Measurements from ENCODE around the gene CLEC3B. TPM values are rescaled to one million over a fixed set of nuclear protein-coding genes. Genes with fewer than 3 reads are reported as not detected.
A peak's percentile ranks its signal among the peaks of the same experiment; 100 is the strongest.

The CLEC3B gene
- total RNA-seq, 1 donor from 2014 or later: 41.7 TPM

DNA sequence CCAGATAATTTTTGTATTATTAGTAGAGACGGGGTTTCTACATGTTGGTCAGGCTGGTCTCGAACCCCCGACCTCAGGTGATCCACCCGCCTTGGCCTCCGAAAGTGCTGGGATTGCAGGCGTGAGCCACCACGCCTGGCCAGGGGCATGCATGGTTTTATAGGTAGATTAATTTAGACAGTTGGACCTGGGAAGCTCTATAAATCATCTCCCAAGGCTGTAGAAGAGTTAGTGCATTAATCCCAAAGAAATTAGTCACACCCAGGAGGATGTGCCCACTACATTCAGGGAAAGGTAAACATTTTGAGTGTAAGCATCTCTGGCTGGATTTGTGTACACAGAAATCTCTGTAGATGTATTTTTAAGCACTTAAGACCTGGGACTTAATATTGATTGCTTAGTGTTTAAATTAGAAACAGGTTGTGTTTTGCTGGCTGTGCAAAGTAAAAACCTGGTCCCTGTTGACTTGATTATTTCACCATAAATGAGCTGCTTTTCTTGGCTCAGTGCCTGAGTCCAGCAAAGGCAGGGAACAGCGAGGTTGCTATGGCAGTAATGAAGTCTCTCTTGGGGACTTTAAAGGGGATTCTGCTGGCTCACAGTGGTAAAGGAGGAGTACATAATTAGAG is 30.8 kb upstream of the CLEC3B start:
- peaks cover 40% of the 10 kb centered on the region for H3K4me1 ChIP-seq
- no peaks in the 10 kb centered on the region for H3K9me3 ChIP-seq
- H3K4me3 ChIP-seq: no peak overlapping the region
- no peak for DNase-seq (ENCODE audit: extremely low spot score in 2 of 2)
- intact Hi-C loops (cut with DNase I): no loop called here
- peak overlapping the region; percentile 68 for H3K27ac ChIP-seq
- H3K36me3 ChIP-seq: peaks cover 0 to 27% of the 10 kb centered on the region in 2 donors
- TF ChIP-seq POLR2AphosphoS5 (IDR thresholded peaks at IDR 0.05; ENCODE audit: insufficient read depth in 1 of 2, low read depth in 1 of 2): peak in 1 of 2 donors; percentile 43
- TF ChIP-seq, protein P1, sequence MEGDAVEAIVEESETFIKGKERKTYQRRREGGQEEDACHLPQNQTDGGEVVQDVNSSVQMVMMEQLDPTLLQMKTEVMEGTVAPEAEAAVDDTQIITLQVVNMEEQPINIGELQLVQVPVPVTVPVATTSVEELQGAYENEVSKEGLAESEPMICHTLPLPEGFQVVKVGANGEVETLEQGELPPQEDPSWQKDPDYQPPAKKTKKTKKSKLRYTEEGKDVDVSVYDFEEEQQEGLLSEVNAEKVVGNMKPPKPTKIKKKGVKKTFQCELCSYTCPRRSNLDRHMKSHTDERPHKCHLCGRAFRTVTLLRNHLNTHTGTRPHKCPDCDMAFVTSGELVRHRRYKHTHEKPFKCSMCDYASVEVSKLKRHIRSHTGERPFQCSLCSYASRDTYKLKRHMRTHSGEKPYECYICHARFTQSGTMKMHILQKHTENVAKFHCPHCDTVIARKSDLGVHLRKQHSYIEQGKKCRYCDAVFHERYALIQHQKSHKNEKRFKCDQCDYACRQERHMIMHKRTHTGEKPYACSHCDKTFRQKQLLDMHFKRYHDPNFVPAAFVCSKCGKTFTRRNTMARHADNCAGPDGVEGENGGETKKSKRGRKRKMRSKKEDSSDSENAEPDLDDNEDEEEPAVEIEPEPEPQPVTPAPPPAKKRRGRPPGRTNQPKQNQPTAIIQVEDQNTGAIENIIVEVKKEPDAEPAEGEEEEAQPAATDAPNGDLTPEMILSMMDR (IDR thresholded peaks at IDR 0.05): no peak
- TF ChIP-seq POLR2A (IDR thresholded peaks at IDR 0.05): no peak
- H3K27me3 ChIP-seq: no peaks in the 10 kb centered on the region

DNA sequence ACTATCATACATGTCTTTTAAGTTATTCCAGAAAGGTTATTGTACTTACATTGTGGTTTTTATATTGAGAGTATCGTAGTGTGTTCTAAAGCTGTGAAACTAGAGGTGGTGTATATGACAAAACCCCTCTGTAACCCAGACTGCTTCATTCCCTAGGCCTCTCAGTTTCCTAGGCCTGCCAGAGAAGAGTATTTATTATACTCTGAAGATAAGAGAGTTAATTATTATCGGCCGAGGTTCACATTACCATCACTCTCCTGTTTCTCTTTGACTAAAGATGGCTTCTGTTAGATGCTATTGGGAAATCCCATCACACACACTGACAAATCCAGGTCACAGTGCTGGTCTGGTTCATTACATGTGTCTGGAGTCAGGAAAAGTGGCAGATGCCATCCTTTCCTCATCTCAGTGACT is 29.5 kb upstream of the CLEC3B start:
- peaks cover 0 to 40% of the 10 kb centered on the region in 2 donors for H3K36me3 ChIP-seq
- H3K27ac ChIP-seq: peak overlapping the region; percentile 68
- TF ChIP-seq, protein P1 (IDR thresholded peaks at IDR 0.05): no peak
- TF ChIP-seq POLR2A (IDR thresholded peaks at IDR 0.05) (no peak), POLR2AphosphoS5 (IDR thresholded peaks at IDR 0.05; ENCODE audit: insufficient read depth in 1 of 2, low read depth in 1 of 2) (no peak)
- no peaks in the 10 kb centered on the region for H3K27me3 ChIP-seq
- DNase-seq (ENCODE audit: extremely low spot score in 2 of 2): no peak
- intact Hi-C loops (cut with DNase I): no loop called here
- H3K4me1 ChIP-seq: peaks cover 40% of the 10 kb centered on the region
- H3K9me3 ChIP-seq: no peaks in the 10 kb centered on the region
- H3K4me3 ChIP-seq: no peak overlapping the region

DNA sequence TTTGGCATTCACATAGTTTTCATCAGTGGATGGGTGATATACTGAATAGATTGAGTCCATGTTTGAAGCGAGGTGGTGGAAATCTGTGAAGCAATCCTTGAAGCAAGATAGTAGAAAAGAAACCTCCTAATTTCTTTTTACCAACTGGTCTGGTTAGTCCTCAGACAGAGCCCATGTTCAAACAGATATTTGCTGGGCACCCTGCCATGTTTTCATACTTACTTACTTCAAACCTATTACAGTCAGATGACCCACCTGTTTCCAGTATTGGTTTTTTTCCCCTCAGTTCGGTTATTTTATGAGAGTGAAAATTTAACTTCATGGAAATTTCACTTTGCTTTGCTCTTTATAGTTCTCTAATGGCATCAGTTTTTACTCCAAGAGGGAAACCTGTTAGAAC is 26.3 kb upstream of the CLEC3B start:
- TF ChIP-seq POLR2AphosphoS5 (IDR thresholded peaks at IDR 0.05; ENCODE audit: insufficient read depth in 1 of 2, low read depth in 1 of 2) (no peak), POLR2A (IDR thresholded peaks at IDR 0.05) (no peak)
- TF ChIP-seq, protein P1 (IDR thresholded peaks at IDR 0.05): no peak
- Histone ChIP-seq H3K4me1 (peaks cover 15% of the 10 kb centered on the region), H3K27ac (no peak overlapping the region), H3K27me3 (no peaks in the 10 kb centered on the region), H3K36me3 (peaks cover 0 to 60% of the 10 kb centered on the region in 2 donors), H3K4me3 (no peak overlapping the region), H3K9me3 (no peaks in the 10 kb centered on the region)
- intact Hi-C loops (cut with DNase I): no loop called here
- no peak for DNase-seq (ENCODE audit: extremely low spot score in 2 of 2)

DNA sequence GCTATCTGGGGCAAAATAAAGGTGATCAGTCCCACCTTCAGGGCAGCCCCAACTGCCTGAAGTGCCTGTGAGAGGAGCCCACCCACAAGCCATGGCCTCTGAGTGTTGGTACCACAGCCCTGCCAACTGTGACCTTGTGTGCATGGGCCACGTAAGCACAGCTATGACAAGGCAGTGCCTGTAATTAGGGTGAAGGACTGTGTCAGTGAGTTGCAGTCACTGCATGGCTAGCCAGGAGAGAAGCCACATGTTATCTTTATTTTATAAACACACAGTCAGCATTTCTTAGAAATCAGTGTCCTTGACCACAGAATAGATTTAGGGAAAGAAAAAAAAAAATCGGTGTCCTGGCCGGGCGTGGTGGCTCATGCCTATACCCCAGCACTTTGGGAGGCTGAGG is 25.3 kb upstream of the CLEC3B start:
- intact Hi-C loops (cut with DNase I): no loop called here
- Histone ChIP-seq H3K9me3 (no peaks in the 10 kb centered on the region), H3K36me3 (peaks cover 0 to 63% of the 10 kb centered on the region in 2 donors), H3K4me3 (no peak overlapping the region), H3K27ac (no peak overlapping the region), H3K4me1 (peaks cover 4% of the 10 kb centered on the region), H3K27me3 (no peaks in the 10 kb centered on the region)
- TF ChIP-seq, protein P1 (IDR thresholded peaks at IDR 0.05): no peak
- no peak for TF ChIP-seq POLR2A (IDR thresholded peaks at IDR 0.05)
- no peak for TF ChIP-seq POLR2AphosphoS5 (IDR thresholded peaks at IDR 0.05; ENCODE audit: insufficient read depth in 1 of 2, low read depth in 1 of 2)
- no peak for DNase-seq (ENCODE audit: extremely low spot score in 2 of 2)

DNA sequence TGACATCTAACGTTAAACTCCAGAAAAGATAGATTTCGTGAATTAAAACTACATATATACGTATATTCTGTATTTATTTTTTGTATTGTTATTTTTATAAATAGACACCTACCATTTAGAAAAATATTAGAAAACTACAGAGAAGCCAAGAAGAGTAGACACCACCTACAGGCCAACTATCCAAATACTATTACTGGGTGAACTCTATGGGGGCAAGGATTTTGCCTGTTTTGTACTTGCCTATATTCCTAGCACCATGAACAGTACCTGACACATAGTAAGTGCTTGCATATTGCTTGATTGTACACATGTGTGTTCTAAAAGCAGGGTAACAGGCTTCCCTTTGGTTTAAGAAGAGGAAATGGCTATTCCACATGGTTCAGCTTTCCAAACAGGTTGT is 24.4 kb upstream of the CLEC3B start:
- Histone ChIP-seq H3K27me3 (no peaks in the 10 kb centered on the region), H3K4me3 (no peak overlapping the region), H3K9me3 (no peaks in the 10 kb centered on the region), H3K27ac (no peak overlapping the region), H3K4me1 (no peaks in the 10 kb centered on the region), H3K36me3 (peaks cover 0 to 63% of the 10 kb centered on the region in 2 donors)
- DNase-seq (ENCODE audit: extremely low spot score in 2 of 2): no peak
- no peak for TF ChIP-seq POLR2AphosphoS5 (IDR thresholded peaks at IDR 0.05; ENCODE audit: insufficient read depth in 1 of 2, low read depth in 1 of 2)
- TF ChIP-seq POLR2A (IDR thresholded peaks at IDR 0.05): no peak
- TF ChIP-seq, protein P1 (IDR thresholded peaks at IDR 0.05): no peak
- intact Hi-C loops (cut with DNase I): no loop called here
